ENCODE data around the gene SCLY. TPM values are rescaled to one million over a fixed set of nuclear protein-coding genes. Genes with fewer than 3 reads are reported as not detected.

The SCLY gene
- total RNA-seq, 1 experiment from 2014 or later, result 28.7 TPM

DNA sequence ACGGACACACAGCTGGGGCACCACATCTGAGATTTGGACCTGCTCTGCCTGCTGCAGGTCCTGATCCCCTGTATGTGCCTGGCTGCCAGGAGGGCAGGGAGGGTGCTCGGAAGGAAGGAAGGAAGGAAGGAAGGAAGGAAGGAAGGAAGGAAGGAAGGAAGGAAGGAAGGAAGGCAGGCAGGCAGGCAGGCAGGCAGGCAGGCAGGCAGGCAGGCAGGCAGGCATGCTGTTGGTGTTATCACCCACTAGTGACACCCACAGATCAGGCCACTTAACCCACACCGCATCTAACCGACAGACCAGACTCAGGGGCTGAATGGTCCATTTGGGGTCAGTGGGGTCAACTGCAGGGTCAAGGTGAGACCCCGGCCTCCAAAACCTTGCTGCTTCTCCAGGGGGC, 83.5 kb downstream of the SCLY start (continued):
- TF ChIP-seq SIN3A (IDR thresholded peaks at IDR 0.05; ENCODE audit: low read depth) (no peak), ELF1 (IDR thresholded peaks at IDR 0.05; ENCODE audit: borderline replicate concordance, low read depth) (no peak)
- TF ChIP-seq, protein P1, sequence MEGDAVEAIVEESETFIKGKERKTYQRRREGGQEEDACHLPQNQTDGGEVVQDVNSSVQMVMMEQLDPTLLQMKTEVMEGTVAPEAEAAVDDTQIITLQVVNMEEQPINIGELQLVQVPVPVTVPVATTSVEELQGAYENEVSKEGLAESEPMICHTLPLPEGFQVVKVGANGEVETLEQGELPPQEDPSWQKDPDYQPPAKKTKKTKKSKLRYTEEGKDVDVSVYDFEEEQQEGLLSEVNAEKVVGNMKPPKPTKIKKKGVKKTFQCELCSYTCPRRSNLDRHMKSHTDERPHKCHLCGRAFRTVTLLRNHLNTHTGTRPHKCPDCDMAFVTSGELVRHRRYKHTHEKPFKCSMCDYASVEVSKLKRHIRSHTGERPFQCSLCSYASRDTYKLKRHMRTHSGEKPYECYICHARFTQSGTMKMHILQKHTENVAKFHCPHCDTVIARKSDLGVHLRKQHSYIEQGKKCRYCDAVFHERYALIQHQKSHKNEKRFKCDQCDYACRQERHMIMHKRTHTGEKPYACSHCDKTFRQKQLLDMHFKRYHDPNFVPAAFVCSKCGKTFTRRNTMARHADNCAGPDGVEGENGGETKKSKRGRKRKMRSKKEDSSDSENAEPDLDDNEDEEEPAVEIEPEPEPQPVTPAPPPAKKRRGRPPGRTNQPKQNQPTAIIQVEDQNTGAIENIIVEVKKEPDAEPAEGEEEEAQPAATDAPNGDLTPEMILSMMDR (IDR thresholded peaks at IDR 0.05 in 2 of 3, conservative IDR thresholded peaks at IDR 0.05 in 1 of 3; ENCODE audit: borderline replicate concordance in 1 of 3, insufficient read depth in 1 of 3, low read depth in 2 of 3, low read length in 2 of 3), result no peak

DNA sequence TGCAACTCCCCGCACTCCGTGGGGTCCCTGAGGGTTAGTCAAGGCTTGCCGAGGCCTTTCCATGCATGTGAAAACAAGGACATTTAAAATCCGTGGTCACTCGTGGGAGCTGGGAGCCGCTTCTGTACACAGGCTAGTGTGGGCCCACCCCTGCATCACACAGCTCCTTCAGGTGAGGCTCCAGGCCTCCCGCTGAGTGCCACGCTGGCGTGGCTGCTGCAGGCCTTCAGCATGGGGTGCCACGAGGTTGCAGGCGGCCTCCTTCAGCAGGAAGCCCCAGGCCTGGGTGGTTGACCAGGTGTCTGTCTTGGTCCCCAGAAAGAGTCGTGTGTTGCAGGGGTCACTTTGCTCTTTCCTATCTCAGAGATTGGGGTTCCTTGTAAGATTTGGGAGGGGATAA, 84.2 kb downstream of the SCLY start:
- Histone ChIP-seq H3K4me2 (ENCODE audit: low read length) (no peak overlapping the region), H4K20me1 (ENCODE audit: insufficient read depth) (no peaks in the 10 kb centered on the region), H3K4me1 (ENCODE audit: control insufficient read depth in 1 of 2, insufficient read depth in 2 of 2, low read length in 2 of 2) (peaks cover 33 to 63% of the 10 kb centered on the region in 2 experiments), H2AFZ (ENCODE audit: low read depth, low read length, poor library complexity, severe bottlenecking) (no peak overlapping the region), H3K9ac (ENCODE audit: low read length) (no peak overlapping the region), H3K79me2 (ENCODE audit: insufficient read depth, low read length) (no peaks in the 10 kb centered on the region), H3K9me2 (ENCODE audit: insufficient read depth) (no peaks in the 10 kb centered on the region), H3K36me3 (ENCODE audit: control insufficient read depth in 1 of 2, insufficient read depth in 2 of 2, low read length in 2 of 2) (no peaks in the 10 kb centered on the region), H3K4me3 (replicated peaks in 1 of 2; ENCODE audit: low read depth in 1 of 2, low read length in 2 of 2) (no peak overlapping the region), H3K9me3 (ENCODE audit: control insufficient read depth in 1 of 2, insufficient read depth in 1 of 2, low read depth in 1 of 2, low read length in 2 of 2) (no peaks in the 10 kb centered on the region), H3K27ac (ENCODE audit: low read depth, low read length) (peak overlapping the region; percentile 12; the same call in 1 of the 2 replicates), H3K27me3 (ENCODE audit: insufficient read depth, low read length) (no peaks in the 10 kb centered on the region)
- DNase-seq (ENCODE audit: low read depth, low spot score), result no peak
- no peak for ATAC-seq
- ChIA-PET POLR2A (no interaction called here), RAD21 (ENCODE audit: low non-redundant PET in 1 of 2, low total read pairs in 2 of 2, uncharacterized antibody in 2 of 2, unreplicated experiment in 2 of 2) (no interaction called here), CTCF (interaction anchor here (1.1 kb wide), 1 partner anchor 118 kb away, joined by 3 read pairs; no protein-coding TSS in a partner anchor)
- no TSS peak for BruUV-seq (replicated peaks)
- intact Hi-C loops (cut with micrococcal nuclease), result no loop called here
- TF ChIP-seq, protein P2, sequence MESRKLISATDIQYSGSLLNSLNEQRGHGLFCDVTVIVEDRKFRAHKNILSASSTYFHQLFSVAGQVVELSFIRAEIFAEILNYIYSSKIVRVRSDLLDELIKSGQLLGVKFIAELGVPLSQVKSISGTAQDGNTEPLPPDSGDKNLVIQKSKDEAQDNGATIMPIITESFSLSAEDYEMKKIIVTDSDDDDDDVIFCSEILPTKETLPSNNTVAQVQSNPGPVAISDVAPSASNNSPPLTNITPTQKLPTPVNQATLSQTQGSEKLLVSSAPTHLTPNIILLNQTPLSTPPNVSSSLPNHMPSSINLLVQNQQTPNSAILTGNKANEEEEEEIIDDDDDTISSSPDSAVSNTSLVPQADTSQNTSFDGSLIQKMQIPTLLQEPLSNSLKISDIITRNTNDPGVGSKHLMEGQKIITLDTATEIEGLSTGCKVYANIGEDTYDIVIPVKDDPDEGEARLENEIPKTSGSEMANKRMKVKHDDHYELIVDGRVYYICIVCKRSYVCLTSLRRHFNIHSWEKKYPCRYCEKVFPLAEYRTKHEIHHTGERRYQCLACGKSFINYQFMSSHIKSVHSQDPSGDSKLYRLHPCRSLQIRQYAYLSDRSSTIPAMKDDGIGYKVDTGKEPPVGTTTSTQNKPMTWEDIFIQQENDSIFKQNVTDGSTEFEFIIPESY (IDR thresholded peaks at IDR 0.05; ENCODE audit: extremely low read depth, insufficient replicate concordance, low read length), result no peak
- TF ChIP-seq CEBPB (IDR thresholded peaks at IDR 0.05; ENCODE audit: low read depth) (no peak), EGR1 (IDR thresholded peaks at IDR 0.05; ENCODE audit: low read depth) (no peak), TCF7L2 (IDR thresholded peaks at IDR 0.05; ENCODE audit: borderline replicate concordance, extremely low read depth, insufficient read depth, insufficient read length) (no peak), CBX3 (IDR thresholded peaks at IDR 0.05; ENCODE audit: low read depth) (no peak), POLR2A (IDR thresholded peaks at IDR 0.05; ENCODE audit: borderline replicate concordance, extremely low read depth, insufficient read depth, insufficient read length) (no peak), EZH2phosphoT487 (IDR thresholded peaks at IDR 0.05; ENCODE audit: borderline replicate concordance) (no peak), ELF1 (IDR thresholded peaks at IDR 0.05; ENCODE audit: borderline replicate concordance, low read depth) (no peak), ZNF274 (IDR thresholded peaks at IDR 0.05; ENCODE audit: low read depth, low read length) (no peak), SP1 (IDR thresholded peaks at IDR 0.05; ENCODE audit: low read depth) (no peak), SRF (IDR thresholded peaks at IDR 0.05; ENCODE audit: low read depth) (no peak), ZFX (IDR thresholded peaks at IDR 0.05) (no peak), FOSL1 (IDR thresholded peaks at IDR 0.05; ENCODE audit: low read depth) (no peak), POLR2AphosphoS5 (IDR thresholded peaks at IDR 0.05; ENCODE audit: low read depth, low read length) (no peak), YY1 (IDR thresholded peaks at IDR 0.05; ENCODE audit: extremely low read depth, insufficient replicate concordance, low read depth, low read length) (no peak)
- TF ChIP-seq, protein P3, sequence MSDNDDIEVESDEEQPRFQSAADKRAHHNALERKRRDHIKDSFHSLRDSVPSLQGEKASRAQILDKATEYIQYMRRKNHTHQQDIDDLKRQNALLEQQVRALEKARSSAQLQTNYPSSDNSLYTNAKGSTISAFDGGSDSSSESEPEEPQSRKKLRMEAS (IDR thresholded peaks at IDR 0.05), result no peak
- TF ChIP-seq, protein P4, sequence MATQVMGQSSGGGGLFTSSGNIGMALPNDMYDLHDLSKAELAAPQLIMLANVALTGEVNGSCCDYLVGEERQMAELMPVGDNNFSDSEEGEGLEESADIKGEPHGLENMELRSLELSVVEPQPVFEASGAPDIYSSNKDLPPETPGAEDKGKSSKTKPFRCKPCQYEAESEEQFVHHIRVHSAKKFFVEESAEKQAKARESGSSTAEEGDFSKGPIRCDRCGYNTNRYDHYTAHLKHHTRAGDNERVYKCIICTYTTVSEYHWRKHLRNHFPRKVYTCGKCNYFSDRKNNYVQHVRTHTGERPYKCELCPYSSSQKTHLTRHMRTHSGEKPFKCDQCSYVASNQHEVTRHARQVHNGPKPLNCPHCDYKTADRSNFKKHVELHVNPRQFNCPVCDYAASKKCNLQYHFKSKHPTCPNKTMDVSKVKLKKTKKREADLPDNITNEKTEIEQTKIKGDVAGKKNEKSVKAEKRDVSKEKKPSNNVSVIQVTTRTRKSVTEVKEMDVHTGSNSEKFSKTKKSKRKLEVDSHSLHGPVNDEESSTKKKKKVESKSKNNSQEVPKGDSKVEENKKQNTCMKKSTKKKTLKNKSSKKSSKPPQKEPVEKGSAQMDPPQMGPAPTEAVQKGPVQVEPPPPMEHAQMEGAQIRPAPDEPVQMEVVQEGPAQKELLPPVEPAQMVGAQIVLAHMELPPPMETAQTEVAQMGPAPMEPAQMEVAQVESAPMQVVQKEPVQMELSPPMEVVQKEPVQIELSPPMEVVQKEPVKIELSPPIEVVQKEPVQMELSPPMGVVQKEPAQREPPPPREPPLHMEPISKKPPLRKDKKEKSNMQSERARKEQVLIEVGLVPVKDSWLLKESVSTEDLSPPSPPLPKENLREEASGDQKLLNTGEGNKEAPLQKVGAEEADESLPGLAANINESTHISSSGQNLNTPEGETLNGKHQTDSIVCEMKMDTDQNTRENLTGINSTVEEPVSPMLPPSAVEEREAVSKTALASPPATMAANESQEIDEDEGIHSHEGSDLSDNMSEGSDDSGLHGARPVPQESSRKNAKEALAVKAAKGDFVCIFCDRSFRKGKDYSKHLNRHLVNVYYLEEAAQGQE (IDR thresholded peaks at IDR 0.05; ENCODE audit: low read depth), result no peak
